Esophagus muscularis mucosa (tissue), 4 donors: ENCODE results near the gene CLCA2. TPM values are rescaled to one million over a fixed set of nuclear protein-coding genes. Genes with fewer than 3 reads are reported as not detected.
A peak's percentile ranks its signal among the peaks of the same experiment; 100 is the strongest.

Source experiments
- DNase-seq: peaks from one replicate; pipeline ENCODE4 v3.0.0-alpha.2; 2017; ENCODE audit errors: extremely low spot score
- H3K27ac ChIP-seq, 4 donors: fragments of 200-600 bp; sonication (generic); replicated peaks in 1 of 4; 1 replicate in 3 of 4; 2 replicates in 1 of 4; pipeline ENCODE4 v1.5.1; 2016 to 2019; ENCODE audit warnings: mild to moderate bottlenecking in 1 of 4
- H3K27me3 ChIP-seq, 4 donors: fragments of 200-600 bp; sonication (generic); one replicate each; pipeline versions ENCODE4 v1.5.1 to v1.6.0; 2016 to 2019
- H3K36me3 ChIP-seq, 4 donors: fragments of 200-600 bp; sonication (generic); one replicate each; pipeline ENCODE4 v1.5.1; 2016 to 2019
- H3K4me1 ChIP-seq, 4 donors: fragments of 200-600 bp; sonication (generic); one replicate each; pipeline ENCODE4 v1.5.1; 2016 to 2019
- H3K4me3 ChIP-seq, 4 donors: fragments of 200-600 bp; sonication (generic); 1 replicate in 2 of 4; 2 replicates in 2 of 4; pipeline ENCODE4 v1.5.1; 2016 to 2019; ENCODE audit warnings: mild to moderate bottlenecking in 4 of 4, moderate library complexity in 1 of 4
- H3K9me3 ChIP-seq, 4 donors: fragments of 200-600 bp; sonication (generic); 1 replicate in 3 of 4; 2 replicates in 1 of 4; pipeline ENCODE4 v1.5.1; 2016 to 2019
- CTCF ChIP-seq, 3 experiments: fragments of 200-600 bp in 2 of 3; fragments of 450-650 bp in 1 of 3; sonication (generic) in 2 of 3; IDR thresholded peaks; one replicate each; pipeline ENCODE4 v1.5.1; 2017 to 2019; ENCODE audit warnings: antibody characterized with exemption in 3 of 3, mild to moderate bottlenecking in 2 of 3, moderate library complexity in 1 of 3
- EP300 ChIP-seq: sonication (generic); formaldehyde crosslinking; IDR thresholded peaks from one replicate; pipeline ENCODE4 v1.6.1; 2017; ENCODE audit warnings: antibody characterized with exemption
- POLR2A ChIP-seq: fragments of 450-650 bp; IDR thresholded peaks from one replicate; pipeline ENCODE4 v1.6.1; 2017; ENCODE audit warnings: antibody characterized with exemption, moderate library complexity, mild to moderate bottlenecking, low read depth
- POLR2AphosphoS5 ChIP-seq, 2 donors: sonication (generic); formaldehyde crosslinking; IDR thresholded peaks; one replicate each; pipeline ENCODE4 v1.6.1; 2017; ENCODE audit warnings: antibody characterized with exemption in 2 of 2
- WGBS: methylation state at CpG from one replicate; pipeline ENCODE4 v1.1.5; 2018; 5-methylcytosine and 5-hydroxymethylcytosine counted together
- intact Hi-C: fragments of 100-400 bp; cut with DNase I; formaldehyde crosslinking; loops from one replicate; pipeline ENCODE4 v1.15.1; 2023
- total RNA-seq, 4 donors: library from RNA; depleted of rRNA; stranded (reverse); fragments of >200 nt; gene quantifications; one replicate each; pipeline versions ENCODE4 v1.1.0 to v1.2.1, GENCODE V29; 2016

Gene CLCA2
- total RNA-seq, 4 donors from 2014 or later, result not detected

DNA sequence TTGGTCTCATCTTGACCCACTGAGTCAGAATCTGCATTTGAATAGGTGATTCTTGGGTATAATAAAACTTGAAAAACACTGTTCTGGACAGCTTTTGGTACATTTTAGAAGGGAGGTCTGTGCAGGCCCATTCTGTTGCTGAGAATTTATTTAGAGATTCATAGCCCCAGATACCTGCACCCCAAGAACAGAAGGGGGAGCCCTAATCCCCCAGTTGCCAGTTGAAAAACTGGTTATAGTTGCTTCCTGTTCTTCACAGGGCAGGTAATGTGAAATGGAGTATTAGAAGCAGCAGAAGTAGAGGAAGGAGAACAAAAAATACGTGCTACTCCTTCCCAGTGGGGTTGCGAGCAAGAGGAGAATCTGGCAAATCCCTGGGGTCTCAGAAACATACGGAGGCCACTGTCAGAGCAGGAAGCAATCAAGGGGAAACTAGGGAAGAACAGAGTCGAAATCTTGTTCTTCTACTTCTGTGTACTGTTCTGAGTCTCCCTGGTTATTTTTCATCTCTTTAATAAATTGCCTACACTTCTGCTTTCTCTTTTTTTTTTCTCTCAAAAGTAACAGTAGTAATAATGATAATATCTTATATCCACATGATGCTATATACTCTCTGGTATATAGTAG is 4.6 kb upstream of the CLCA2 start:
- no peaks in the 10 kb centered on the region for H3K36me3 ChIP-seq
- no peaks in the 10 kb centered on the region for H3K9me3 ChIP-seq
- 48% methylated on average over 4 of the region's 4 CpGs for WGBS
- TF ChIP-seq CTCF (IDR thresholded peaks at IDR 0.05) (peak in 1 of 3 experiments; percentile 42), POLR2AphosphoS5 (IDR thresholded peaks at IDR 0.05) (no peak)
- H3K4me3 ChIP-seq, result no peak overlapping the region
- no peaks in the 10 kb centered on the region for H3K27me3 ChIP-seq
- no peak for DNase-seq
- H3K27ac ChIP-seq, result no peak overlapping the region
- H3K4me1 ChIP-seq, result no peaks in the 10 kb centered on the region
- intact Hi-C loops, result no loop called here

DNA sequence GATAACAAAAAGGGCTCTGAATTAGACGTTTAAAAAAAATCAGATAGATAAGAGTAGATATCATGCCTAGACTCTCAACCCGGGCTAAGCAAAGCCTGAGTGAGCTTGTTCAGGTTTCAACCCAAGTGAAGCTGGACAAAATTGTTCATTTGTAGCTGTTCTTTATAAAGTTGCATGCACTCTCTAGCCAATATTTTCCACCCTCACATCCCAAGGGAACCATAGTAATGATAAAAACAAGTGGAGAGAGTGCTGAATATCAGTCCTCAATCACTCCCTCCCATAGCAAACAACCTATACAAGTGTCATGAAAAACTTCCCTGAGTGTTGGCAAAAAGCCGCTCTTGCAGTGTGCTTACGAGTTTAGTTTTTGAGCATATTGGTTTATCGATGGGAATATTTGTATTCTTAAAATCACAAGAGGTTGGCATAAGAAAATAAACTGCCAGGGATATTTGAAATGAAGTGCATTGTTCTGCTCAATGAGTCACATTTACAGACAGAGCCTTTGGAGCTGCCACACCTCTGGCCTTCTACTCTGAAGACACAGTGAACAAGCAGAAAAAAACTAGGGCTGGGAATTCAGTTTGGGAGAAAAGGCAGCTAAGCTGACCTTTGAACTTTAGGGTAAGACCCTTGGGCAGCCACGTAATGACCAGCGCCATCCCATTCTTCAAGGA is 2.2 kb upstream of the CLCA2 start:
- H3K9me3 ChIP-seq, result no peaks in the 10 kb centered on the region
- no peak overlapping the region for H3K27ac ChIP-seq
- intact Hi-C loops, result no loop called here
- WGBS, result 79% methylated on average over 7 of the region's 7 CpGs
- no peaks in the 10 kb centered on the region for H3K27me3 ChIP-seq
- no peaks in the 10 kb centered on the region for H3K36me3 ChIP-seq
- no peak overlapping the region for H3K4me3 ChIP-seq
- no peak for TF ChIP-seq POLR2AphosphoS5 (IDR thresholded peaks at IDR 0.05)
- no peak for TF ChIP-seq EP300
- TF ChIP-seq CTCF (IDR thresholded peaks at IDR 0.05), result no peak
- TF ChIP-seq POLR2A, result no peak
- DNase-seq, result no peak
- H3K4me1 ChIP-seq, result no peaks in the 10 kb centered on the region

- no peak for TF ChIP-seq POLR2A
- no peak for TF ChIP-seq POLR2AphosphoS5 (IDR thresholded peaks at IDR 0.05)
- TF ChIP-seq CTCF (IDR thresholded peaks at IDR 0.05), result no peak
- TF ChIP-seq EP300, result no peak
- no peak overlapping the region for H3K27ac ChIP-seq
- H3K4me1 ChIP-seq, result no peaks in the 10 kb centered on the region
- no peaks in the 10 kb centered on the region for H3K9me3 ChIP-seq
- H3K4me3 ChIP-seq, result no peak overlapping the region
- intact Hi-C loops, result no loop called here
- DNase-seq, result no peak
- no peaks in the 10 kb centered on the region for H3K36me3 ChIP-seq
- no peaks in the 10 kb centered on the region for H3K27me3 ChIP-seq
Measured at GRCh38 chr1:86423473-86423872, 498 bp upstream of the CLCA2 start.

DNA sequence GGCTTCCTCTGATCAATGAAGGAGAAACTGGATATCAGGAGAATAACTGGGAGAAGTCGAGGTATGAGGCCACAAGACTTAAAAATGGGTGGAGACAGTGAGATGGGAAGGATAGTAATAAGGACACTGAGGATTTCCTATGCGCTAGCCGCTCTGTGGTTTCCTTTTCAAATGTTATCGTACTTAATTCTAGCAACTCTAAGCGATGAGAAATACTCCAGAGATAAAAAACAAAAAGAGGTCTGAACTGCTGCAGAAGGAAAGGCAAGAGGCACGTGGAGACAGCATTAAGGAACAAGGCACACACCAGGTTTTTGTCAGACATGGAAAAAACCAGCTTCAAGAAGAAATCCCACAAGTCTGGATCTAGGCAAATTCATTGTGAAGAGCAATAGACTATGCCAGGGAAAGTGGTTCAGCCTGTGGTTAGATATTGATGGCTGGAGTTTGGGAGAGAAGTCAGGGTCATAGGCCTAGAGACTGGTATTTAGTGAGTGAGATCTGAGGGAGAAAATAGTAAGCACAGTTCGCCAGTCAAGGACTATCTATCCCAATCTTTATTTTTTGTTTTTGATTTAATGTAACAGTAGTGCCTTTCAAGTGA is 5.3 kb downstream of the CLCA2 start:
- no peaks in the 10 kb centered on the region for H3K36me3 ChIP-seq
- no peak for TF ChIP-seq POLR2A
- no peak for TF ChIP-seq CTCF (IDR thresholded peaks at IDR 0.05)
- no peak for TF ChIP-seq POLR2AphosphoS5 (IDR thresholded peaks at IDR 0.05)
- TF ChIP-seq EP300, result no peak
- no peak for DNase-seq
- WGBS, result 80% methylated on average over 7 of the region's 7 CpGs
- intact Hi-C loops, result no loop called here
- H3K27me3 ChIP-seq, result no peaks in the 10 kb centered on the region
- H3K27ac ChIP-seq, result peak overlapping the region in 1 of 4 donors; percentile 15
- no peak overlapping the region for H3K4me3 ChIP-seq
- H3K9me3 ChIP-seq, result no peaks in the 10 kb centered on the region
- peaks cover 6 to 14% (median 8%) of the 10 kb centered on the region in 4 donors for H3K4me1 ChIP-seq
